SH-SY5Y (cell line): ENCODE results near the gene ITPRIPL1.

ENCODE experiments used
- GATA2 ChIP-seq: IDR thresholded peaks from 2 replicates; pipeline ENCODE4 v1.6.1; 2011; ENCODE audit warnings: mild to moderate bottlenecking, low read depth, low read length
- GATA3 ChIP-seq: IDR thresholded peaks from 2 replicates; pipeline ENCODE4 v1.6.1; 2011; ENCODE audit warnings: low read depth, mild to moderate bottlenecking, low read length, moderate library complexity

DNA sequence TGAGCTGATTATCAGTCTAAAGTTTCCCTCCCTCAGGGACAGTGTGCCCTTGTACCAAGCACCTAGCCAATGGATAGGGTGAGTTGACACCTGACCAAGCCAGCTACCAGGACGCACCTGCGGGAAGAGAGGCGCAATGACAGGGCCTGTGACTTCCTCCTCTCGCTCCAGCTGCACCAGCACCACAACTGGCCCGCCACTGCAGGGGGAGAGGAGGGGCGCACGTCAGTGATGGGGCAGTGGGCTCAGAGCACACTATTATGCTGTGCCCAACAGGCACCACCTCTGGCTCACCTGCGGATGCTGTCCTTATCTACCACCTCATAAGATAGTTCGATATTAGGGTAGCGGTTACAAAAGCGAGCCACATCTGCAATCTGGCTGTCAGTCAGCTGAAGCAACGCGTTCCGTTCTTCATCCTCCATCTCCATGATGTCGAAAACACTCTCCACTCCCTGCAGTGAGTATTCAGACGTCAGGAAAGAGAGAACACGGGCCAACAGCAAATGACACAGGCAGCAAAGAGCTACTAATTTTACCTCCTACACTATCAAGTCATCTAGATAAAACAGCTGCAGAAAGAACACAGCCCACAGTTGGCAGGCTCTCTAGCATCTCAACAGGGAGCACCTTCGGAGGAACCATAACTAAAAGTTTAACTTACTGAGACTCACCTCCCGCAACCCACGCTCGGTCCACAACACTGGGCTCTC lies 48.2 kb upstream of the ITPRIPL1 start:
- TF ChIP-seq GATA2 (no peak), GATA3 (no peak)
